RWPE1 (cell line): ENCODE results near the gene FAIM2.
A peak's percentile ranks its signal among the peaks of the same experiment; 100 is the strongest.

Experiments
- CTCF ChIA-PET: fragments of 350-600 bp; sonication (Branson Sonifier 250); formaldehyde crosslinking; extraction: SDS; loops from one replicate; lab custom pipeline; 2021; lab: Yijun Ruan, JAX
- POLR2A ChIA-PET: fragments of 400-600 bp; formaldehyde crosslinking; extraction: SDS; loops from one replicate; lab custom pipeline; 2020; ENCODE audit warnings: antibody characterized with exemption; ENCODE audit not compliant: low non-redundant PET; lab: Yijun Ruan, JAX
- DNase-seq: peaks from one replicate; pipeline ENCODE4 v3.0.0; 2012; ENCODE audit warnings: low spot score
- H3K27ac ChIP-seq: fragments of 450-650 bp; 2 replicates; pipeline ENCODE4 v1.5.1; 2017
- CTCF ChIP-seq: fragments of 450-650 bp; conservative IDR thresholded peaks from 2 replicates; pipeline ENCODE4 v1.5.1; 2017; ENCODE audit warnings: low read depth, mild to moderate bottlenecking

FAIM2 gene

GRCh38 chr12:49870501-49871262, 33.0 kb downstream of the FAIM2 start:
- ChIA-PET CTCF (interaction anchor here (0.6 to 0.7 kb wide), 2 partner anchors 180 to 219 kb away, joined by 3 to 5 read pairs; no protein-coding TSS in a partner anchor), POLR2A (no interaction called here)
- DNase-seq: no peak
- H3K27ac ChIP-seq: no peak overlapping the region
- no peak for TF ChIP-seq CTCF

GRCh38 chr12:49869816-49870500, 33.7 kb downstream of the FAIM2 start:
- TF ChIP-seq CTCF: no peak
- POLR2A ChIA-PET: no interaction called here
- CTCF ChIA-PET: no interaction called here
- DNase-seq: no peak
- no peak overlapping the region for H3K27ac ChIP-seq

GRCh38 chr12:49868952-49869815, 34.5 kb downstream of the FAIM2 start:
- ChIA-PET POLR2A (no interaction called here), CTCF (interaction anchor here (2.9 kb wide), 1 partner anchor 201 kb away, joined by 22 read pairs; no protein-coding TSS in a partner anchor)
- TF ChIP-seq CTCF: no peak
- peak overlapping the region; percentile 22; the same call in 1 of the 2 replicates for H3K27ac ChIP-seq
- DNase-seq: no peak

GRCh38 chr12:49868449-49868848, 35.3 kb downstream of the FAIM2 start:
- ChIA-PET CTCF (interaction anchor here (1.0 to 2.9 kb wide), 3 partner anchors 75 to 202 kb away, joined by 5 to 22 read pairs (median 6); no protein-coding TSS in a partner anchor), POLR2A (no interaction called here)
- no peak for TF ChIP-seq CTCF
- no peak for DNase-seq
- H3K27ac ChIP-seq: peak overlapping the region; percentile 57; the same call in 1 of the 2 replicates

GRCh38 chr12:49867570-49868341, 35.9 kb downstream of the FAIM2 start:
- ChIA-PET POLR2A (no interaction called here), CTCF (interaction anchor here (0.5 to 2.9 kb wide), 15 partner anchors 17 to 341 kb away, joined by 3 to 22 read pairs (median 4); no protein-coding TSS in a partner anchor)
- H3K27ac ChIP-seq: peak overlapping the region; percentile 57
- TF ChIP-seq CTCF: no peak
- DNase-seq: peak; percentile 57
